ENCODE measurements around the gene CTPS2. TPM values are rescaled to one million over a fixed set of nuclear protein-coding genes. Genes with fewer than 3 reads are reported as not detected.

Gene CTPS2
- total RNA-seq, 1 experiment from 2014 or later, result 18.9 TPM

GRCh38 chrX:16708016-16708415 lies 4.5 kb downstream of the CTPS2 start:
- no peaks in the 10 kb centered on the region for H4K20me1 ChIP-seq (ENCODE audit: insufficient read depth, low read depth, low read length)
- no peak overlapping the region for H3K4me3 ChIP-seq (ENCODE audit: low read length)
- DNase-seq, result no peak
- no peaks in the 10 kb centered on the region for H3K9me2 ChIP-seq (replicated peaks; ENCODE audit: insufficient read depth, low read length)
- H3K36me3 ChIP-seq (ENCODE audit: insufficient read depth, low read length), result no peaks in the 10 kb centered on the region
- no peak overlapping the region for H2AFZ ChIP-seq (ENCODE audit: low read length)
- H3K9ac ChIP-seq (ENCODE audit: low read length), result no peak overlapping the region
- no peaks in the 10 kb centered on the region for H3K27me3 ChIP-seq (ENCODE audit: low read length)
- H3K79me2 ChIP-seq (ENCODE audit: low read length), result peaks cover 12% of the 10 kb centered on the region; the same call in 1 of the 2 replicates
- no peak overlapping the region for H3K4me2 ChIP-seq (ENCODE audit: low read depth, low read length, poor library complexity, severe bottlenecking)
- H3K4me1 ChIP-seq (ENCODE audit: low read length), result peaks cover 10% of the 10 kb centered on the region
- no peaks in the 10 kb centered on the region for H3K9me3 ChIP-seq (ENCODE audit: low read length)
- no peak overlapping the region for H3K27ac ChIP-seq (ENCODE audit: low read length)

GRCh38 chrX:16705370-16705769 lies 7.1 kb downstream of the CTPS2 start:
- peak; percentile 7 for DNase-seq

DNA sequence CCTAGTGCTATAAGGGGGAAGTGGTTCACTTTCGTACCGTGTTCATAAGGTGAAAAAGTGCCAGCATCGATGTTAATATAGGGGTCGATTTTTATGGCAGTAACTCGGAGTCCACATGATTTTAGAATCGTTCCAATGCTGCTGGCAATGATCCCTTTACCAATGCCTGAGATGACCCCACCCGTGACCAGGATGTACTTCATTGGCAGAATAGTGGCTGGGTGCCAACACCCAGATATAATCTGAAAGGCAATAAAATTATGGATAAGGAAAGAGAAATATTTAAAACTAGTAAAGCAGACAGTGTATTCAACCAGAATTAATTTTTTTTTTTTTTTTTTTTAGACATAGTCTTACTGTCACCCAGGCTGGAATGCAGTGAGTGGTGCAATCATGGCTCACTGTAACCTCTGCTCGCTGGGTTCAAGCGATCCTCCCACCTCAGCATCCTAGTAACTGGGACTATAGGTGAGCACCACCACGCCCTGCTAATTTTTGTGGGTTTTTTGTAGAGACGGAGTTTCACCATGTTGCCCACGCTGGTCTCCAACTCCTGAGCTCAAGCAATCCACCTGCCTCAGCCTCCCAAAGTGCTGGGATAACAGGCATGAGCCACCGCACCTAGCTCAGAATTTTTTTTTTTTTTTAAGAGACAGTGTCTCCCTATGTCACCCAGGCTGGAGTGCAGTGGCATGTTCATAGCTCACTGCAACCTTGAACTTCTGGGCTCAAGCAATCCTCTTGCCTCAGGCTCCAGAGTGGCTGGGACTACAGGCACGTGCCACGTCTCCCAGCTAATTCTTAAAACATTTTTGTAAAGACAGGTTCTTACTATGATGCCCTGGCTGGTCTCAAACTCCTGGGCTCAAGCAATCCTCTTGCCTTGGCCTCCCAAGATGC lies 9.5 kb downstream of the CTPS2 start:
- Histone ChIP-seq H3K4me1 (ENCODE audit: low read length) (no peaks in the 10 kb centered on the region), H3K4me3 (ENCODE audit: low read length) (no peak overlapping the region), H3K9me2 (replicated peaks; ENCODE audit: insufficient read depth, low read length) (no peaks in the 10 kb centered on the region), H3K27me3 (ENCODE audit: low read length) (no peaks in the 10 kb centered on the region), H3K9me3 (ENCODE audit: low read length) (no peaks in the 10 kb centered on the region), H2AFZ (ENCODE audit: low read length) (no peak overlapping the region), H3K79me2 (ENCODE audit: low read length) (no peaks in the 10 kb centered on the region), H4K20me1 (ENCODE audit: insufficient read depth, low read depth, low read length) (no peaks in the 10 kb centered on the region), H3K27ac (ENCODE audit: low read length) (no peak overlapping the region), H3K36me3 (ENCODE audit: insufficient read depth, low read length) (no peaks in the 10 kb centered on the region), H3K4me2 (ENCODE audit: low read depth, low read length, poor library complexity, severe bottlenecking) (no peak overlapping the region), H3K9ac (ENCODE audit: low read length) (no peak overlapping the region)
- DNase-seq, result peak; percentile 12

More at GRCh38 chrX:16705370-16705769, 7.1 kb downstream of the CTPS2 start:
- H3K79me2 ChIP-seq (ENCODE audit: low read length), result peaks cover 3% of the 10 kb centered on the region; the same call in 1 of the 2 replicates
- no peak overlapping the region for H3K4me2 ChIP-seq (ENCODE audit: low read depth, low read length, poor library complexity, severe bottlenecking)
- no peaks in the 10 kb centered on the region for H3K36me3 ChIP-seq (ENCODE audit: insufficient read depth, low read length)
- H3K27ac ChIP-seq (ENCODE audit: low read length), result no peak overlapping the region
- H3K9ac ChIP-seq (ENCODE audit: low read length), result no peak overlapping the region
- no peaks in the 10 kb centered on the region for H3K27me3 ChIP-seq (ENCODE audit: low read length)
- H3K9me3 ChIP-seq (ENCODE audit: low read length), result no peaks in the 10 kb centered on the region
- no peaks in the 10 kb centered on the region for H3K4me1 ChIP-seq (ENCODE audit: low read length)
- no peaks in the 10 kb centered on the region for H3K9me2 ChIP-seq (replicated peaks; ENCODE audit: insufficient read depth, low read length)
- H2AFZ ChIP-seq (ENCODE audit: low read length), result no peak overlapping the region
- H3K4me3 ChIP-seq (ENCODE audit: low read length), result no peak overlapping the region
- no peaks in the 10 kb centered on the region for H4K20me1 ChIP-seq (ENCODE audit: insufficient read depth, low read depth, low read length)

DNA sequence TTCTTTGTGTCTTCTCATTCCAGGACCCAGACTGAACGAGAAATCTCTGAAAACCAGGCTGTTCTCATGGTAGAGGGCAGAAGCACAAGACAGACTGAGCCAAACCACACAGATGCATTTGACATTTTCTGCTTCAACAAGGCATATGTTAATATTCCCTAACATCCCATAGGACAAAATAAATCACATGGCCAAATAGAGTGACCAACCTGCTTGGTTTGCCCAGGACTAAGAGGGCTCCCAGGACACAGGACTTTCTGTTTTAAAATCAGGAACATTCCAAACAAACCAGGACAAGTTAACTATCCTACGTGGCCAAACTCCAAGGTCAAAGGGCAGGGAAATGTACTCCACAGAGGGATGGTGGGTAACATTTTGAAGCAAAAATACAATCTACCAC lies 11.7 kb downstream of the CTPS2 start:
- Histone ChIP-seq H4K20me1 (ENCODE audit: insufficient read depth, low read depth, low read length) (no peaks in the 10 kb centered on the region), H3K9ac (ENCODE audit: low read length) (no peak overlapping the region), H3K36me3 (ENCODE audit: insufficient read depth, low read length) (no peaks in the 10 kb centered on the region), H3K4me1 (ENCODE audit: low read length) (no peaks in the 10 kb centered on the region), H3K4me2 (ENCODE audit: low read depth, low read length, poor library complexity, severe bottlenecking) (no peak overlapping the region), H3K9me2 (replicated peaks; ENCODE audit: insufficient read depth, low read length) (no peaks in the 10 kb centered on the region), H3K9me3 (ENCODE audit: low read length) (no peaks in the 10 kb centered on the region), H2AFZ (ENCODE audit: low read length) (no peak overlapping the region), H3K79me2 (ENCODE audit: low read length) (no peaks in the 10 kb centered on the region), H3K4me3 (ENCODE audit: low read length) (no peak overlapping the region), H3K27ac (ENCODE audit: low read length) (no peak overlapping the region), H3K27me3 (ENCODE audit: low read length) (no peaks in the 10 kb centered on the region)
- no peak for DNase-seq

DNA sequence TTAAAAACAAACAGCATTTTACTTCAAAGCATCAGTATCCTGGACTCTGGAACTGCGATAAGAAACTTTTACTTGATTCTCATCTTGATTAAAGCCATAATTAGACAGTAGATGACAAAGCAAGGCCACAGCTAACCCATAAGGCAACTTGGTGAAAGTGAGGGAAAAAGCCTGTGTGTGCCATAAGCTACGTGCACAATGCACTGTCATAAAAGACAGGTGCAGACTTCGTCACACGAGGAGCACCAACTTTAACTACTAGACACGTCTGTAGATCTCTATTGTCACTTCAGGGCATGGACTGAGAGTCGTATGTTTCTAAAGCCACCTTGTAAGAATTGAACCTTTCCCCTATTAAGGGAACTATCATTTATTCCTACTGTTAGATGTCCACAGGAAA lies 13.1 kb downstream of the CTPS2 start:
- Histone ChIP-seq H3K9me2 (replicated peaks; ENCODE audit: insufficient read depth, low read length) (no peaks in the 10 kb centered on the region), H3K9ac (ENCODE audit: low read length) (no peak overlapping the region), H4K20me1 (ENCODE audit: insufficient read depth, low read depth, low read length) (no peaks in the 10 kb centered on the region), H3K4me2 (ENCODE audit: low read depth, low read length, poor library complexity, severe bottlenecking) (no peak overlapping the region), H3K36me3 (ENCODE audit: insufficient read depth, low read length) (no peaks in the 10 kb centered on the region), H3K4me1 (ENCODE audit: low read length) (no peaks in the 10 kb centered on the region), H2AFZ (ENCODE audit: low read length) (no peak overlapping the region), H3K27ac (ENCODE audit: low read length) (no peak overlapping the region), H3K79me2 (ENCODE audit: low read length) (no peaks in the 10 kb centered on the region), H3K4me3 (ENCODE audit: low read length) (no peak overlapping the region), H3K9me3 (ENCODE audit: low read length) (no peaks in the 10 kb centered on the region), H3K27me3 (ENCODE audit: low read length) (no peaks in the 10 kb centered on the region)
- no peak for DNase-seq

DNA sequence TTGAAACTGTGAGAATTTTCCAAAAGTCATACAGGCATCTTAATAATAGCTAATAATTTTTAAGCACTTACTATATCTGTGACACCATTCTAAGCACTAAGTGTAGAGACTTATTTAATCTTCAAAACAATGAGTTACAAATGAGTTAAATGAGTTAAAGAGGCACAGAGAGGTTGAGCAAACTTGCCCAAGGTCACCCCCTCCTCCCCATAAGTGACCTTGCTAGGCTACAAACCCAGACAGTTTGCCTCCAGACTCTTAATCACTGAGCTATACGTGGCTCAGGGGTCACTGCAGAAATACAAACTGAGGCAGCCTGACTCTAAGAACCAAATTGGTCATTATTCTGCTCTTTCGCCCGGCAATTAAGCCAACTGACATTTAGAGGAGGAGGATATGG lies 15.5 kb downstream of the CTPS2 start:
- no peaks in the 10 kb centered on the region for H3K36me3 ChIP-seq (ENCODE audit: insufficient read depth, low read length)
- no peaks in the 10 kb centered on the region for H4K20me1 ChIP-seq (ENCODE audit: insufficient read depth, low read depth, low read length)
- H3K4me1 ChIP-seq (ENCODE audit: low read length), result no peaks in the 10 kb centered on the region
- no peaks in the 10 kb centered on the region for H3K79me2 ChIP-seq (ENCODE audit: low read length)
- no peak overlapping the region for H2AFZ ChIP-seq (ENCODE audit: low read length)
- no peak overlapping the region for H3K9ac ChIP-seq (ENCODE audit: low read length)
- no peak overlapping the region for H3K27ac ChIP-seq (ENCODE audit: low read length)
- H3K27me3 ChIP-seq (ENCODE audit: low read length), result no peaks in the 10 kb centered on the region
- DNase-seq, result no peak
- no peak overlapping the region for H3K4me2 ChIP-seq (ENCODE audit: low read depth, low read length, poor library complexity, severe bottlenecking)
- no peaks in the 10 kb centered on the region for H3K9me2 ChIP-seq (replicated peaks; ENCODE audit: insufficient read depth, low read length)
- no peaks in the 10 kb centered on the region for H3K9me3 ChIP-seq (ENCODE audit: low read length)
- no peak overlapping the region for H3K4me3 ChIP-seq (ENCODE audit: low read length)

DNA sequence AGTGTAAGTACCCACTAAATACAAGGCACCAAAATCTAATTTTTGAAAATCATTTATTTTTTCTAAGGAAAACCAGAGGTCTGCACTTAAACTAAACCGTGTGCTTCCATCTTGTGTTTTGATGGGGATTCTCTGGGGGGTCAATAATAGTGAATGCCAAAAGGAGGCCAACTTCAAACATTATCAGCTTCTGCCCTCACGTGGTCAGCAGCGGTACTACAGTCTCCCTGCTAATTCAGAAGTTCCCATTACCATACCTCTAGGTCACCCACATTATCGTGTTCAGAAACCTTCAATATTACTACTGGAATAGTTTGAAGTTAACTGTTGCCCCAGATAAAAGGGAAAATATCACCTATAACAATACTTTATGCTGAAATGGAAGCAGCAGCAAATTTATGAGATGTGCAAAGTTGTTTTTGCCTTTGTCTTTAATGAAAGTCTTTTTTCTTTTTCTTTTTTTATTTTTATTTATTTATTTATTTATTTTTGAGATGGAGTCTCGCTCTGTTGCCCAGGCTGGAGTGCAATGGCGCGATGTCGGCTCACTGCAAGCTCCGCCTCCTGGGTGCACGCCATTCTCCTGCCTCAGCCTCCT lies 17.3 kb downstream of the CTPS2 start:
- H2AFZ ChIP-seq (ENCODE audit: low read length), result no peak overlapping the region
- H3K9me3 ChIP-seq (ENCODE audit: low read length), result no peaks in the 10 kb centered on the region
- no peaks in the 10 kb centered on the region for H3K9me2 ChIP-seq (replicated peaks; ENCODE audit: insufficient read depth, low read length)
- no peak overlapping the region for H3K9ac ChIP-seq (ENCODE audit: low read length)
- H3K27me3 ChIP-seq (ENCODE audit: low read length), result no peaks in the 10 kb centered on the region
- no peaks in the 10 kb centered on the region for H4K20me1 ChIP-seq (ENCODE audit: insufficient read depth, low read depth, low read length)
- no peak overlapping the region for H3K4me2 ChIP-seq (ENCODE audit: low read depth, low read length, poor library complexity, severe bottlenecking)
- H3K79me2 ChIP-seq (ENCODE audit: low read length), result no peaks in the 10 kb centered on the region
- no peaks in the 10 kb centered on the region for H3K36me3 ChIP-seq (ENCODE audit: insufficient read depth, low read length)
- DNase-seq, result peak; percentile 89
- H3K27ac ChIP-seq (ENCODE audit: low read length), result no peak overlapping the region
- no peak overlapping the region for H3K4me3 ChIP-seq (ENCODE audit: low read length)
- H3K4me1 ChIP-seq (ENCODE audit: low read length), result no peaks in the 10 kb centered on the region

GRCh38 chrX:16687514-16687913 lies 25.0 kb downstream of the CTPS2 start:
- no peak overlapping the region for H3K9ac ChIP-seq (ENCODE audit: low read length)
- H3K36me3 ChIP-seq (ENCODE audit: insufficient read depth, low read length), result no peaks in the 10 kb centered on the region
- no peaks in the 10 kb centered on the region for H3K9me2 ChIP-seq (replicated peaks; ENCODE audit: insufficient read depth, low read length)
- no peaks in the 10 kb centered on the region for H3K9me3 ChIP-seq (ENCODE audit: low read length)
- no peak overlapping the region for H3K27ac ChIP-seq (ENCODE audit: low read length)
- H3K4me3 ChIP-seq (ENCODE audit: low read length), result no peak overlapping the region
- no peaks in the 10 kb centered on the region for H3K4me1 ChIP-seq (ENCODE audit: low read length)
- H2AFZ ChIP-seq (ENCODE audit: low read length), result no peak overlapping the region
- no peaks in the 10 kb centered on the region for H4K20me1 ChIP-seq (ENCODE audit: insufficient read depth, low read depth, low read length)
- no peak overlapping the region for H3K4me2 ChIP-seq (ENCODE audit: low read depth, low read length, poor library complexity, severe bottlenecking)
- no peaks in the 10 kb centered on the region for H3K79me2 ChIP-seq (ENCODE audit: low read length)
- no peaks in the 10 kb centered on the region for H3K27me3 ChIP-seq (ENCODE audit: low read length)
- no peak for DNase-seq
